CD4-positive, alpha-beta T cell treated with Interleukin-21 for 1 hour (primary cell): ENCODE results near the gene CCDC158.
"Not testable (repeated sequence)": the region's sequence is repeated elsewhere in the genome, so short reads cannot be mapped to it uniquely, and the experiment has no call there.

ENCODE experiments used
- DNase-seq: peaks from one replicate; pipeline ENCODE4 v3.0.0-alpha.2; 2020

Gene CCDC158

GRCh38 chr4:76420762-76421581, at the start of gene CCDC158:
Gene CCDC158 (minus strand): TSS chr4:76421141. CDS start chr4:76403207, 17,934 bp downstream.
- DNase-seq, result no peak

GRCh38 chr4:76470532-76470931, 49.6 kb upstream of the CCDC158 start:
- no peak for DNase-seq

DNA sequence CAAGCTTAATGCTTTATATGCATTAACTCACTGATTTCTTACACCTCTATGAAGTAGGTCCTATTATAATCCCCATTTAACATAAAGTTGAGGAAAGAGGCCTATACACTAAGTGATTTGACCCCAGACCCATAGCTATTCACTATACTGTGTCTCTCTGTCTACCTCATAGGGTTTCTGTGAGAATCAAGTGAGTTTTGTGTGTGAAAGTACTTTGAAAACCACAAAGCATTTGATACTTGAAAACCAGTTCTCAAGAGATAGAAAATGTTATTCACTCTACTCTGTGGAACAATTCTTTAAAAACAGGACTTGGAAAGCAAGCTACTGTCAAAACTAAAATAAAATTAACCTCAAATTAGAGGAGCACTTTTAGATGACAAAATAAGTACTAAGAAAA, 49.1 kb upstream of the CCDC158 start:
- DNase-seq, result no peak

DNA sequence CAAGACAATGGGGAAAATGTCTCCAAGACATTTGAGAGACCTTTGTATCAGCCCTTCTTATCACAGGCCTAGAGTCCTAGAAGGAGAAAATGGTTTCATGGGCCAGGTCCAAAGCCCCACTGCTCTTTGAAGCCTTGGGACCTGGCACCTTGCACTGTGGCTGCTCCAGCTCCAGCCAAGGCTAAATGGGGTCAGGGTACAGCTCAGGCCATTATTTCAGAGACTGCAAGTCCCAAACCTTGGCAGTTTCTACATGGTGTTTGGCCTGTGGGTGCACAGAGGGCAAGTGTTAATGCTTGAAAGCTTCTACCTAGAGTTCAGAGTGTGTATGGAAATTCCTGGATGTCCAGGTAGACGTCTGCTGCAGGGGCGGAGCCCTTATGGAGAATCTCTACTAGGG, 42.6 kb upstream of the CCDC158 start:
- no peak for DNase-seq

GRCh38 chr4:76459291-76459723, 38.4 kb upstream of the CCDC158 start:
- DNase-seq, result no peak

GRCh38 chr4:76458825-76459224, 37.9 kb upstream of the CCDC158 start:
- DNase-seq, result no peak

DNA sequence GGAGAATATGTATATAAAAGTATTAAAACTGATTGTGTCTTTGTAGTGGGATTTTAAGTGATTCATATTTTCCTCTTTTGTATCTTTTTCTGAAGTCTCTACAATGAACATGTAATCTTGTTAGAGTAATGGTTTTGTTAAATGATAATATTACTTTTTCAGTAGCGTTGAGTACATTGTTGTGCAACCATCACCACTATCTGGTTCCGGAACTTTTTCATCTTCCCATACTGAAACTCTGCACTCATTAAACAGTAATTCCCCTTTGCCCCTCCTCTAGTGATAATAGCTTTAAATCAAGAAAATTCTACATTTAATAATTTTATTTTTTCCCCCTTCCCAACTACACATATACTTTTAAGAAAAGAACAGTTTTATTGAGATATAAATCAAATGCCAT, 37.4 kb upstream of the CCDC158 start:
- no peak for DNase-seq

DNA sequence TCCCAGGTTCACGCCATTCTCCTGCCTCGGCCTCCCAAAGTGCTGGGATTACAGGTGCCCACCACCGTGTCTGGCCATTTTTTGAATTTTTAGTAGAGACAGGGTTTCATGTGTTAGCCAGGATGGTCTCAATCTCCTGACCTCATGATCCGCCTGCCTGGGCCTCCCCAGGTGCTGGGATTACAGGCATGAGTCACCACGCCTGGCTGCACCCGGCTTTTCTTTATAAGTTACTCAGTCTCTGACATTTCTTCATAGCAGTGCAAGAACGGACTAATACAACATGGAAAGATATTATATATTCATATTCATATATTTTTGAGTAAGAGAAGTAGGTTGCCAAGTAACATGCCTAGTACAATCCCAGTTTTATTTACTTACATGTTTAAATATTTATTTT, 36.9 kb upstream of the CCDC158 start:
- no peak for DNase-seq

DNA sequence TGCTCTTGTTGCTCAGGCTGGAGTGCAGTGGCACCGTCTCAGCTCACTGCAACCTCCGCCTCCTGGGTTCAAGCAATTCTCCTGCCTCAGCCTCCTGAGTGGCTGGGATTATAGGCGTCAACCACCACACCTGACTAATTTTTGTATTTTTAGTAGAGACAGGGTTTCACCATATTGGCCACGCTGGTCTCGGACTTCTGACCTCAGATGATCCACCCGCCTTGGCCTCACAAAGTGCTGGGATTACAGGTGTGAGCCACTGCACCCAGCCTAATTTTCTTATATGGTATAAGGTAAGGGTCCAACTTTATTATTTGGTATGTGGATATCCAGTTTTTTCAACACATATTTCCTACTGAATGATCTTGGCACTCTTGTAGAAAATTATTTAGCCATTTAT, 33.1 kb upstream of the CCDC158 start:
- DNase-seq, result not testable (repeated sequence)

- no peak for DNase-seq
These were observed 32.3 kb upstream of the CCDC158 start for GRCh38 chr4:76453232-76453631.

DNA sequence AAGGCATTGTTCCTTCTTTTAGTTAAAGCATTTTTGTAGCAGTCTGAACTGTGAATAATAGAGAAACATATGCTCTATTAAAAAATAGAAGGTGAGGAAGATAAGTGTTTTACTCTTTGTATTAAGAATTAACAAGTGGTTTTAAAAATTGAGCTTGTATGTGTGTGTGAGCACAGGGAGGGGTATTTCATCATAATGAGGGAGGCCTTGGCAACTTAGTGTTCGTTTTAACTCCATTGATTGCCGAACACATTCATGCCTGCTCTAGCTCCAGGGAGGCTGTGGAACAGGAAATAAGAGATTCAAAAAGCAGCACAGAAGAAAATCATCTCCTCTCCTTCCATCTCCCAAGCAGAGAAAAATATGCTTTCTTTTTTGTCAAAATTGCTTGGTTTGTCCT, 28.9 kb upstream of the CCDC158 start:
- no peak for DNase-seq

DNA sequence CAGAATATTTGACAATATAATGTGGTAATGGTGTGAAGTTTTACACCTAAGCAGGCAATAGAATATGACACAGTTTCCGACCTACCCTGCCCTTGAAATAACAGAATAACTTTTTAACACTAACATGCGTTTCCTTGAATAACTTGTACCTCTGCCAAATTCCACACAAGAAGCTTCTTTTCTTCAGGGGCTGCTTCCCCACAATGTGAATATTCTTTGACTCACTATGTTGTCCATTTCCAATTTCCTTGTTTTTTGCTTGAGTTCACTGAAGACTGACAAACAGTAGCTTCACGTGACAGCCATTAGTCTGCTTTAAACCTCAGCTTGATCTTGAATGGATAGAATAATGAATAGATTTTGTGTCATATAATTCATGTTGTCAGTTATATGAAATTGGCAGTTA, 28.4 kb upstream of the CCDC158 start:
- no peak for DNase-seq

- no peak for DNase-seq
These were observed 27.3 kb upstream of the CCDC158 start for GRCh38 chr4:76448211-76448610.

GRCh38 chr4:76447393-76447851, 26.5 kb upstream of the CCDC158 start:
- DNase-seq, result no peak

DNA sequence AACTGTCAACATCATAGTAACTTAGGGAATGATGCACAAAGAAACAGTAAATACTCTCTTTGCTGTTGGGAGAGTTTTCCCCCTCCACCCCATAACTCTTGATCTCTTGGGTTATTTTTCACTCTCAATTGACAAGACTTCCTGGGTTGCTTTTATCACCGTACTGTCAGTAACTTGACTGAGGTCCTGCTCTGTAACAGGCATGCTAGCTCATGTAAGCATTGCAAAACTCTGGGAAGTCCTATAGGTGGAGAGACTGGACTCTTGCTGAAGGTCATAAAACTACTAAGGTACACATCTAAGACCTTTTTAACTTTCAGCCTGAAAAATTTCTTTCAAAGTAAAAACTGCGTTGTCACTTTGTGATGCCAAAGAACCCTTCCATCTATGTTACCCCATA, 25.0 kb upstream of the CCDC158 start:
- DNase-seq, result no peak

DNA sequence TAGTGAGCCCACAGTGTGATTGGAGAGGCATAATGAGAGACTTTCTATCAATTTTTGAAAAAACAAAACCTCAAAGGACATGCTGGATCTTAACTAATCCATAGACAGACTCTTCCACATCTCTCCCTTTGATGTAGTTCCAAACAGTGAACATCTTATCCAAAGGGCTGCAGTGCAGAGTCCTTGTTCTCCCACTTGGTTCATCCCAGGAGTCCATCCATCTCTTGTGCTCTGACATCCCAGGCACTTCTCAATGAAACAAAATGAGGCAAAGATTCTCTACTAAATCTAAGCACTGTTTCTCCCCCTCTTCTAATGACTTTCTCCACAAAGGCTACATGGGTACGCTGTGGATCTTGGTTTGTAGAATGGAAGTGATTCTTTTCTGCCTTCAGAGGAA, 22.4 kb upstream of the CCDC158 start:
- no peak for DNase-seq

GRCh38 chr4:76442807-76443206, 21.9 kb upstream of the CCDC158 start:
- DNase-seq, result no peak

DNA sequence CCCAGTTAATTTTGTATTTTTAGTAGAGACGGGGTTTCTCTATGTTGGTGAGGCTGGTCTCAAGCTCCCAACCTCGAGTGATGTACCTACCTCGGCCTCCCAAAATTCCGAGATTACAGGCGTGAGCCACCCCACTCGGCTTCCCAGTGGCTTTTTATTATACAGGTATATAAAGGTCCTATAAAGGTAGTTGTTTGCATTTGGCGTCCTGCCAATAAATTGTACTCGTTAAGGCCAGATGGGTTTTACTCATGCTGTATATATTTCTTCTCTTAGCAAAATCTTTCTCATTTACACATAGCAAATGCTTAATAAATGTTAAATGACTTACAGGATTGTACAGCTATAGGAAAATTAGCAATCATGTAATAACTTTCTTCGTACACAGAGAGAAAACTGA, 20.9 kb upstream of the CCDC158 start:
- no peak for DNase-seq

- no peak for DNase-seq
These were observed 18.6 kb upstream of the CCDC158 start for GRCh38 chr4:76439491-76439890.

DNA sequence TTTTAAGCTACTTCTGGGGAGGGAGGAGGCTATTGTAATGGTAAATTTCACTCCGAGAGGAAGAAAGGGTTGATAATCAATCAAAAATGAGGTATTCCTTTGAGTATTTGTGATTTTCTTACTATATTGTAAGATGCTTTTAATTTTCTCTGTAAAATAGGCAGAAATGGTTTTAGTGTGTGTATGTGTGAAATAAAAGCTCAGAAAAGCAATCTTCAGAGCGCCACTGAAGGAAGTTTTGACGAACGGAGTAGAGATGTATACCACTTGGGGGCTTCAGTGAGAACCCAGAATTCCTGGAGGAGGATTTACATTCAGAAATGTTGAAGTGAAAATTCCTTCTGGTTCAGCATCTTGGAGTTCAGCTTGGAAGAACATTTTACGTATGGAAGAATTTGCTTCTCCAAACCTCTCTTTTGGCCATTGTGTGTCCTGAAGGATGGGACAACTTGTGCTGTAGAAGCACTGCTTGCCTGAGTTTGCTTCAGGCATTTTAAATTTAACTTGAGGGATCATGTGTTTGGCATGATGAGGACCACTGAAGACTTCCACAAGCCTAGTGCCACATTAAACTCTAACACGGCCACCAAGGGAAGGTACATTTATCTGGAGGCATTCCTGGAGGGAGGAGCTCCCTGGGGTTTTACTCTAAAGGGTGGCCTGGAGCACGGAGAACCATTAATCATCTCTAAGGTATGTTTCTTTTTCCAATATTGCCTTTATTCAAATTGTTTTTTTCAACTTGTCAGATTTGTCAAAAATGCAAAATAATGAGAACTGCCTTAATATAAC, 14.8 kb upstream of the CCDC158 start:
- DNase-seq, result no peak

DNA sequence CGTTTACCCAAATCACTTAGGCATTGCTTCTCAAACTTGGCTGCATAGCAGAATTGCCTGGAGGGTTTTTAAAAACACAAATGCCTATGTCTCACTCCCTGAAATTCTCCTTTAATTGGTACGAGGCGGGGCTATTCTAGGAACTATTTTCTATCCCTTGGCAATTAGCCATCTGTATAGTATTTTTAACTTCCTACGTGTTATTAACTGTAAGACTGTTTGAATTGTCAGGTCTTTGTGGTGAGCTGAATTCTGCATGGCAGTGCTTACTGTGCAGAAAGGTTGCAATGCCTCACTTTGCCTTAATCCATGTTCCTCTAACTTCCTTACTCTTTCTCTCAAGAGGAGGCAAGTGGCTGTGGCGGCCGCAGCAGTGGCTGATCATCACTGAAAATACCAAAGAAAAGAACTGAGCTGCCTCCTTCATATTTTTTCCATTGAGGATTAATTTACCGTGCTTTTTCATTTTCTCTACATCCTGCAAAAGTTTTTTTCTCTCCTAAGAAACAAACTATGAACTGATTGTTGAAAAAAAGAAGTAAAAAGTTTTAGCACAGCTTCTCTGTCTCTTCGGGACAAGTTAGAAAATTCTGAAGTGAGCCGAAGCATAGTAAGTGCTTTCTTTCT, 14.1 kb upstream of the CCDC158 start, which contains the start of gene SHROOM3:
Gene SHROOM3 (plus strand): TSS at position 329 of the 627 bp plus-strand sequence. CDS start 824 bp downstream, outside the sequence.
- DNase-seq, result no peak

- peak; percentile 30 for DNase-seq
These were observed 9.8 kb upstream of the CCDC158 start for GRCh38 chr4:76430519-76431388.
